Epidermal melanocyte (primary cell): Measurements from ENCODE around the gene FAM9C.
"Not testable (repeated sequence)": the region's sequence is repeated elsewhere in the genome, so short reads cannot be mapped to it uniquely, and the experiment has no call there.

Experiments
- DNase-seq: peaks from one replicate; pipeline ENCODE4 v3.0.0; 2011; ENCODE audit warnings: low spot score; ENCODE audit not compliant: insufficient read length

The FAM9C gene

DNA sequence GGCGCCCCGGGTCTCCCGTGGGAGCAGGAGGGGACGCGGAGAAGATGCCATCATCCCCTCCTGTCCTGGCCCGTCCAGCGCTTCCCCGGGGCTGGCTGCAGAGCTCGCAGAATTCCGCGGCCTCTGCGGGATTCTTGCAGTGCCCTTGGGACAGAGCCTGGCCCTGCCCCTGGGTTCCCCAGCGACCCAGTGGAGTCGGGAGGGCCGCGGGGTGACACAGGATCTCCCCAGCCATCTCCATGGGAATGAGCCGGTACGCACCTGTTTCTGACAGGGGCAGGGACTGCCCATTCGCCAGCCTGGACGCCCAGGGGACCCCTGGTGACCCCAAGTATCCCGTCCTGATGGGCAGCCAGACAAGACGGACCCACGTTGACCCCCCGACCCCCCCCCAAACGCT lies 482 bp downstream of the FAM9C start:
- DNase-seq: no peak

DNA sequence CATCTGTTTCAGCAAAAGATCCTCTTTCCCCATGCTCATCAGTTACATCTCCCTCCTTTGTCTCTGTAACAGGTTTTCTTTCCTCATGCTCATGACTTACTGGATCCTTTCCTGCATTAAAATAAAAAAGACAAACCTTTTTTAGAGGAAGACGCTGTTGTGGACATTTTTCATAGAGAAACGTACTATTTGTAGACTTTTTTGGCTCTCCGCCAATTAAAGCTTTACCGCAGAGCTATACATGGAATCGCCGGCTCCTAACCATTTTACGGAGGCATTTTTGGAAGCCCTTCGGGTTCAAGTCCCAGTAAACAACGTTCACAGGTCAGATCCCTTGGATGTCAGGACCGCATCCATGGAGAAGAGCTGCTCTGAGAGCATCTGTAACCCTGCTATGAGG lies 1.3 kb downstream of the FAM9C start:
- DNase-seq: no peak

DNA sequence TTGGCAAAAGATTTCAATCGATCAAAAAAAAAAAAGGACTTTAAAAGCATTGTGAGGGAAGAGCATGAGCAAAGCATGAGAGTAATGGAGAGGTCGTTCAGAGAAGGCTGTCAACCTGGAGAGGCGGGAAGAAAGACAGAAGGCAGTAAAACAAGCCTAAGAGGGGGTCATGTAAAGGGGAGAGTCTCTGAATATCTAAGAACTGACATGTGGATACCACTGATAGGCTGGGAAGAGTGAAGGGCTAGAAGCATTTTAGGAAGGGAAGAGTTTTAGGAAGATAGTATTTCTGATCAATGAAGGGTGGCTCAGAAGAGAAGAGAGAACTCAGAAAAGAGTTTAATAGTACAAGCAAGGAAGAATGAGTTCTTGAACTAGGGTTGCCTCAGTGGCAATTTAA lies 7.5 kb downstream of the FAM9C start:
- no peak for DNase-seq

DNA sequence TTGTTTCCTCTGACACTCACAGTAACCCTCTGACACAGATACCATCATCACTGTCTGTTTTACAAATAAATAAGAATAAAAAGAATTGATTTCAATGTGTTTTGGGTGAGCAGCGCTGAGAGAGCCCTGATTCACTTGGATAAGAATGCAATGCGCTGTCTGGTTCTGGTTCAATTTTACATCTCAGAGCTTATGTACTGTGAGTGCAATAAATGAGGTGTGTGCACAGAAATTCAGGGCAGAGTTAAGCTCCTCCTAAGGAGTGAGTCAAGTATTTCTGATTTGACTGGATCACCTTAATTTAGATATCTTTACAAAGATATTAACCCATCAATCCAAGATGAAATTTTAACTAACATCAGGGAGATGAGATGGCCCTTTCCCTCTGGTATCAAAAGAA lies 11.2 kb downstream of the FAM9C start:
- no peak for DNase-seq

DNA sequence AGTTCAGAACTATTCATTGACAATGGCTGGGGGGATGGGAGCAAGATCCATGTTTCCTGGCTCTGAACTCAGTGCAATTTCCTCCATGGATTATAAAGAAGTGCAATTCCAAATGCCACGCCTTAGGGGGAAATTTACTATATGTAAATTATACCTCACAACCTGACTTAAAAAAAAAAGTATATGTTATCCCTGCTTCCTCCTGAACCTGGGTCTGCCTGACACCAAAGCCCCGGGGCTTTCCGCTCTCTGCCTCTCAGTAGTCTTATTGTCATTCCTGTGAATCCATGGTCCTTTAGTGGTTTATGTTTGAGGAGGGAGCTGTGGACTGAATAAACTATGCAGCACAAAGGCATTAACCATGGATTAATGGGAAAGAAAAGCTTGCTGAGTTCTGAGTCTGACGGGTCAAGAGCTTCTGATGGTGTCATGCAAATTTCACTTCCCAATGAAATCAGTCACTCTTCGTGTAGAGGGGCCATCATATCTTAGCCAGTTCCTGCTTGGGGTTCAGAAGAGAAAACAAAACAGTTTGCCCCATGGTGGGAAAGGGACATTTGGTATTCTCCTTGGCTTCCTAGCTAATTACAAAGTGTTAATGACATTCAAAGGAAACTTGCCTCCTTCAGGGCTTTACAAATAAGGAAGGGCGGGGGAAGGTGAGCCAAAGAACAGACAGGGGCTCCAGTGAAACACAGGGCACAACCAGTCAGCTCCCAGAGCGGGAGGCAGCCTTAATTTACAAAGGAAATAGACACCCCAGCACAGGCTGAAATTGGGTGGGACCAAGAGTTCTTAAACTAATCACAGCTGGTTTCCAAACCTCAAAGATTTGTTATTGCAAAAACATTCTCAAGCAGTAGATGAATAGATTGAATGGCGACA lies 14.3 kb downstream of the FAM9C start:
- no peak for DNase-seq

DNA sequence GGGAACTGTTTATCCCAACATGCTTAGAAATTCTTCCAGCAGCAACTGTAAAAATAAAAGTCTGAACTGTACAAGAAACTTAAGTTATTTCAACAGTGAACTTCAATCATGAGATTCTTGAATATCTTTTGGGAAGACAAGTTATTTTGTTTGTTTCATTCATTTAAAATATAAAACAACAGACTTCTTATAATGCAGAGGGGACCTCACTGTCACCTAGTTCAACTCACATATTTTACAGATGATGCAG lies 14.9 kb downstream of the FAM9C start:
- no peak for DNase-seq

DNA sequence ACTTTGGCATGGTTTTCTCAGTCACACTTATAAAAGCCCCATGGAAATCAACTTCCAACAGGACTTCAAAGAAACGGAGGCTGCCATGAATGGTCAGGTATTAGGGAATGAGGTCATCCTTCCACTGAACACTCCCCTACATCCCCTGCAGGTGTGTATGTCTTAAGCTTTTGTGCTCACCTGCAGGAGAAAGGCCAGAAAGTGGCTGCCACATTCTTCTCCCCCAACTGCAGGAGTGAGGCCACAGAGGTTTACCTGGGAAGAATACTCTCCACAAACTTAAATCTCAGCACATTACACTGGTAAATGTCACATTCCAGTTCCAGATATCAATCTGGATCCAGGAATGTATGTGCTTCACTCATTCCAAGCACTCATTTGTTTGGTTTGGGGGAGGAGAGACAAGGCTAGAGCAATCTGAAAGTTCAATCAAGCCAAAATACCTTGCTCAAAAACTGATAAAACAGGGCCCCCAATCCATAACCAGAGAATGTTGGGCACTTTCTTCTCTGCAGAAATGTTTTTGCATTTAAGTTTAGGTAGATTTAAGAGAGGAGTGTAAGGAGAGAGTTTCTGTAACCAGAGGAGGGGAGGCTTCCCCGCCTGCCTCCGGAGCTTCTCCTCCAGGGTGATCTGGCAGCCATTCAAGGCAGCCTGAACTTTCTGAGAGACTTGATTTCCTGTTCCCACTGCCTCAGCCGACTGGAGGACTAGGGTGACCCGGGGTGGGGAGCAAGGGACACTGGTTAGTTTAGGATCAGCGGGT lies 15.4 kb downstream of the FAM9C start:
- no peak for DNase-seq

DNA sequence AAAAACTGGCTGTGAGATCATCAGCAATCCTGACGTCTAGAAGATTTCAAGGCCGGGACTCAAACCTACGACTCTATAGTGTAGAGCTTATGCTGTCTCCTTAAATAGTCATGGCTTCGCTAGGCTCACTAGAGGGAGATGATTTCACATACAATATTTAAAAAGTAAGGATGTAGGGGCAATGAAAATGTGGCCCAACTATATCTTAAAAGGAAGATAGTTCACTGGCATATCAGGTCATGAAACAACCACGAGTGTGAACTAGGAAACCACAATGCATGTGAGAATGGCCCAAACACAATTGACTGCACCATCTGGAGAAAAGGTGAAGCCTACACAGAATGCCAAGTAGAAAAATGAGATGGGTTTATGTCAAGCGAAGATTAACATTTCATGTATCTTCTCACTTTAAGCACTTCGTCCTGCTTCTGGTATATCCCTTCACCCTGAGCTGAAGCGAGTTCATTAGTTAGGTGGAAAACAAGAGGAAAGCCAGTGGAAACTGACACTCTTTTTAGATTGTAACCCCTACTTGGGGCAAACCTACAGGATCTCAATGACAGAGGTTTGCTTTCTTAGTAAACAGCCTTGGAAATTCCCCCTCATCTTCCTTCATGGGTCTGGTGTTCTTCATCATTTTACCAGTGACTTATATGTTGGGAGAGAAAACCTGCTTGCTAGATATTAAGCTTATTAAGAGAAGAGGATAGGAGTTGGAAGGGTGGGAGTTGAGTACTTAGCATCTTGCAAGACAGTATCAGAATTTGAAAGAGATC lies 17.4 kb downstream of the FAM9C start:
- no peak for DNase-seq

DNA sequence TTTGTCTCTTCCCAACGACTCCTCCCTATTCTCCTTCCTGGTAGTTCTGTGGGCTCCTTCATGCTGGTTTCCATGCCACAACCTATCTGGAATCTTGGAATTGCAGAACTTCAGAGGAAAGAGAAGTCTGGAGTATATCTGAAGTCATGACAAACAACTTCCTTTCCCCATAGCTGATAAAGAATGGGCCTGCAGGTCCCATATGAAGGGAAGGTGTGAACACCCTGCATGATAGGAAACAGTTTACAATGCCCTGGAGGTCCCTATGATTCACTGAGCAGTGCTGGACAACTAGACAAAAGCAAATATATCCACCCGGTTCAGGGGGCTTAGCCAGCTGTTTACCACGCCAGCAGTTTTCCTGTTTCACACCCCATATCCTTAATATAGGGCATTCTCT lies 19.4 kb downstream of the FAM9C start:
- DNase-seq: no peak

DNA sequence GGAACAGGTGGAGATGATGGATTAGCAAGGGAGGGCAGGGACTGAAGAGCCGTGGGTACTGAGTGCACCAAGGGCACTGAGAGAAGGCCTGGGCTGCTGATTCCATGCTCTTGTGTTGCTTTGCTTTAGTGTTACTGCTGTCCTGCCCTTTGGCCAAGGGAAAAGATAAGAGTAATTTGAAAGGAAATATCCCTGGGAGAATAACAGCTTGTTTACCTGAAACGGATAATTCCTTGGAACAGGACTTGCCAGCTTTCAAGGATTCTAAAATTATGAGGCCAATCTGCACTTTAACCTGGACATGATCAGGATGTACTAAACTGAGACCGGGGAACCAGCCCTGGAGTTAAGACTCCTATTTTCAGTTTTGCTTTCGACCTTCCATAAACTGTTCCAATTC lies 20.4 kb downstream of the FAM9C start:
- no peak for DNase-seq

DNA sequence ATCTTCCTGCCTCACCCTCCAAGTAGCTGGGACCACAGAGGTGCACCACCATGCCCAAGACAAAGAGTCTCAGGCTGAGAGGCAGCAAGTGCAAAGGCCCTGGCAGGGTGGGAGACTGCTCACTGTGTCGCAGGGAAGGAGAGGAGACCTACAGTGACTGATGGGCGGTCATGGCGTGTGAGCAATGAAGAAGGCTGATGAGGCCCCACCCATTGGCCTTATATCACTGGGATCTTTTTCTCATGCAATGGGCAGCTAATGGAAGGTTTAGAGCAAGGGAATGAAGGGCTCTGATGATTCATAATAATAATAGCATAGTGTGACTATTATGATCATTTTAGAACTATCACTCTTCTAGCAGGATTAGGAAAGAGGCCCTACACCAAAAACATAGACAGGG lies 20.9 kb downstream of the FAM9C start:
- no peak for DNase-seq

DNA sequence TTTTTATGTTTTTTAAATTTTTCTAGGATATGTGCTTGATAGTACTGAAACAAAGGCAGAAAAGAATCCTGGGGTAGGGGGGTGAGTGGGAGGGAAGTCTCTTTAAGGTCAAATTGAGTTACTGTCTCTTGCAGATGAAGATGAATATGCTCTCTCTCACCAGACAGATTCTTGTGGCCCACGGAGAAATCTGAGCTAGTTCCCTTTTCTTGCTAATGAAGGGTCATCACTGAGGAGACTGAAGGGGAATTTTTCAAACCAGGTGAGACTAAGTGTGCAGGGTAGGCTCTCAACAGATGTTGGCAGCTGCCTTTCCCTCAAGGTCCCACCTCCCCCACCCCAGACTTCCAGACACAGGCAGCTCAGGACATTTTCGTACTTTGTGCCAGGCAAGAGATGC lies 21.5 kb downstream of the FAM9C start:
- no peak for DNase-seq

DNA sequence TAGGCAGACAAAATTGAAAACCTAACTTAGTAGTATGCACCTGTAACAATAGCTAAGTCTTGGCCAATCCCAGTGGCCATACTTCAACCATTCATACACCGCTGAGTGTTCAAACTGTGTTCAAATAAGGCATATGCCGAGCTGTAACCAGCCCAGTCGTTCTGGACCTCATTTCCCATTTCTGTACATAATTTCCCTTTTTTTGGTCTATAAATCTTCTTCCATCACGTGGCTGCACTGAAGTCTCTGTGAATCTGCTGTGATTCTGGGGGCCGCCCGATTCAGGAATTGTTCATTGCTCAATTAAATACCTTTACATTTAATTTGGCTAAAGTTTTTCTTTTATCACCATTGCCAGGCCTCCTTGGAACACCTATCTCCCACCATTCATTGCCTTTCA lies 27.7 kb downstream of the FAM9C start:
- not testable (repeated sequence) for DNase-seq

DNA sequence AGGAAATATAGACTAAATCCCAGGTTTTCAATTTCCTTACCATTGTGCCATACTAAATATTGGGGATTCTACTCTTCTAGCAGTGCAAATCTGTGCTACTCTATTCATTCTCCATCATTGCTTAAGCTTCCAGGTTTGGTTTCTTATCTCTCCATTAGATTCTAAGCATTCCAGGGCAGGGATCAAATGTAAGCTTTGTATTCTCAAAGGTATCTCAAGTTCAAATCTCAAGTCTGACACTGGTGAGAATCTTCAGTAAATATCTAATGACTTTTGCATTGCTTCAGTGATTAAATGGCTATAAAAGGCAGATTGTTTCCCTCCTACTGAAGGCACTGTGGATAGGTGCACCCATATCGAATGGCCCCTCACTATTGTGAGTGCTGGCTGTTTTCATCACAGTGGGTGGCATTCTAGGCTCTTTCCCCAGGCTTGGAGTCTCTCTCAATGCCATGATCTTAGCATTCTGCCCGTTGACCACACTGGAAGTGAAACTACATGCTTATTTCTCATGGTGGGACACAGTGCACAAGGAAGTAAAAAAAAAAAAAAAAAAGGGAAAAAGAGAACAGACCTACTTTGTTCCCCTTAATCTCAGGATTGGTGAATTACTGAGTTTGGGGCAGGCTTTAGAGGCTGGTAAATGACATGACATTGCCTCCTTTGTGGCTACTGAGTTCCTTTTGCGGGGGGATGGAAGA lies 28.7 kb downstream of the FAM9C start:
- peak; percentile 28 for DNase-seq

DNA sequence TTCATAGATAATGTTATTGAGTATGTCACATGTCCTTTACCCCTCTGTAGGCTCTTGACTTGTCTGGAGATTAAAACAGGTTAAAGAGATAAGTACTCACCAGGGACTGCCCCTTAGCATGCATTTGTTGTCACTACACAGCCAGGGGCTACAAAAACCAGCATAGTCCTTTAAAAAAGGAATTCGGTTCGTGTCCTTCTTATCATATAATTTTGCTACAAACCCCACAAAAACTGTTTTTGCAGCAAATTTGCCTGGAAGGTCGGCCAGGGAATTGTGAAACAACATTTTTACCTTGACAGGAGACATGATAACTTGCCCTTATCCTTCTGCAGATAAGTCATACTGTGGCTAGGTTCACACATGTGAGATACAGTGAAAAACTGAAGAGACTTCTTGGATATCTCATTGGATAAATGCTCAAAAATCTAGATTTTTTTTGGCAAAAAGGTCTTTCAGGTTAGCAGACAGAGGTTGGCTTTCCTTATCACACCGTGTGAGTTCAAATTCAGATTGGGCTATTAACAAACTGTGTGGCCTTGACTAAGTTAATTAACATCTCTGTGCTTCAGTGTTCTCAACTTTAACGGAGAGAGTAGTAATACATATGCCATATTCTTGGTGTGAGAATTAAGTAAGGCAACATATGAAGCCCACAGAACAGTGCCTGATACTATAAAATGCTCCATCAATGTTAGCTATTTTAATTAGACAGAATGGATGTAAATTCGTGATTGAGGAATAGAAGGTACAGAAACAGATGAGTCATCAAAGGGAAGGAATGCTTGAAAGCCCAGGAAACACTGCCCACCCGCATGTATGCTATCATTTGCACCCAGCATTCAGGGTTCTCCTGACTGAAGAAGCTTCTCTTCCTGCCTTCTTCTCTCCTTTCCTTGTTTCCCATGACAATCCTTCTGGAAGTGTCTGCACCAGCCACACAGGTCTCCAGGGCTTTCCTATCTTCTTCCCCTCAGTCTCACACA lies 30.0 kb downstream of the FAM9C start:
- no peak for DNase-seq

DNA sequence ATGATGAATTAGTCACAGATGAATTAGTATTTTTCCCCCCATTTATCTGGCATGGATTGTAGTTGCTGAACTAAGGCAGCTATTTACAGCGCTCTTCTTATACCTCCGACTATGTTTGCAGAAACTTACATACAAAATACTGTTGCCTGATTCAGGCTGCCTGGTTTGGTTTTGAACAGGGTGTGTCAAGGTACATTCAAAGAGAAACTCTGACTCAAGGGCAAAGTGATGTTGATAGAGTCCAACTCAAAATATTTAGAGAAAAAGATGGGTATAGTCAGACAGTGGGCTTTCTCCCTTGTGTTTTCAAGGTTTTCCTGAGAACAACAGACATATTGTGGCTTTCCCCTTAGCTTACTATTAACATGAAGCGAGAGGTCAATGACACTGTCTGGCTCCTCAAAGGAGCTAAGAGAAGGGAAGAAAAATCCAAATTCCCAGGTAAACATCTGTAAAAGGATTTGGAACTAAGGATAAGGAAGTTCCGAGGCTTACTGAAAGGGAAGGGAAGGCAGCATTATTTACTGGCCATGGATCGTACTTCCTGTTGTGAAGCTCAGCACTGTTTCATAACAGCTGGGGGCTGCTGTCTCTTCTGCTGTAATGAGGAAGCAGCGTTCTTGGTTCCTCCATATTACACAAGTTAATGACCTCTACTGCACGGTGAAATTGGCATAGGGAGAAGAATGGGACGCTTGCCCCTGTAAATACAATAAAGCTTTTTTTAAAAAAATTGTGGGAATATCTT lies 30.9 kb downstream of the FAM9C start:
- DNase-seq: no peak

DNA sequence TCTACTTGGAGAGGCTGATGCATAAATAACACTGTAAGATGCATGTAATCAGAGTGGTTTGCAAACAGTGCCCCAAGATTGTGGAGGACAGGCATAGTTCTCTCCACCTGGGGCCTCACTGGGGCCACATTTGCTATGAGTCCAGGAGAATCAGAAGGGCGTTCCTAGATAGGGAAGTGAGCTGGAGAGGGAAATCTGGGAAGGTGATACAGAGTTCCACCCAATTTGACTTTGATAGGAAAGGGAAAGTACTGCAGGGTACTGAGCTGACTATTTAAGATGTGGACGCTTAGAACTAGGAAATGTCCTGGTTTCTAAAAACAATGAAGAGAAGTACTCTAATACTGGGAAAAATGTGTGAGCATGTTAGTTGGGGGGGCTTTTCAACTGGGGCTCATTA lies 33.9 kb downstream of the FAM9C start:
- DNase-seq: no peak

DNA sequence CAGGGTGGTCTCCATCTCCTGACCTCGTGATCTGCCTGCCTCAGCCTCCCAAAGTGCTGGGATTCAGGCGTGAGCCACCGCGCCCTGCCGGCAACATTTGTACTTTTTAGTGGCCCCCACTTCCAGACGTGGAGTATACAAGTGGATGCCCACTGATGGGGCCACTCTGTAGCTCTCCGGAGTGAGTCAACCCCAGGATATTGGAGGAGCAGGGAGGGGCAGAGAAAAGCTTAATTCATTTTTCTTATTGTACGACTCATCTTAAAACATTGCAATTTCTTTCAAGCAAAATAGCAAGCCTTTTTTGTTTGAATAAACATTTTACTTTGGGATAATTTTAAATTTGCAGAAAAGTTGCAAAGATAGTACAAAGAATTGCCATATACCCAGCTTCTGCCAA lies 34.6 kb downstream of the FAM9C start:
- no peak for DNase-seq

DNA sequence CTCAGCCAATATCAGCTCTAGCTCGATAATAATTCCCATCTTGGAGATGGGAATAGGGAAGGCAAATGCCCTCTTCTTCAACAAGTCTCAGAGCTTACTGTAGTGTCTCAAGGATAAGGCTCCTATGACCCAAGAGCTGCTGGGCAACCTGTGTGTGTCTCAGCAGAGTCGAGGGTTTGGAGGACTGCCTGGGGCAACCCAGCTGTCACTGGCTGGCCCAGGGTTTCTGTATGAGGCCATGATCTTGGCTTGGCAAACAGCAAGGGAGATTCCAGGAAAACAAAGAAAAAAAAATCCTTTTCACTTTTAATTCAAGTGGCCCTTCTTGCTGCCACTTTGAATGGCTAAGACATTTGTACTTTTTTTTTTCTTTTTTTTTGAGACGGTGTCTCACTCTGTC lies 35.1 kb downstream of the FAM9C start:
- DNase-seq: no peak

DNA sequence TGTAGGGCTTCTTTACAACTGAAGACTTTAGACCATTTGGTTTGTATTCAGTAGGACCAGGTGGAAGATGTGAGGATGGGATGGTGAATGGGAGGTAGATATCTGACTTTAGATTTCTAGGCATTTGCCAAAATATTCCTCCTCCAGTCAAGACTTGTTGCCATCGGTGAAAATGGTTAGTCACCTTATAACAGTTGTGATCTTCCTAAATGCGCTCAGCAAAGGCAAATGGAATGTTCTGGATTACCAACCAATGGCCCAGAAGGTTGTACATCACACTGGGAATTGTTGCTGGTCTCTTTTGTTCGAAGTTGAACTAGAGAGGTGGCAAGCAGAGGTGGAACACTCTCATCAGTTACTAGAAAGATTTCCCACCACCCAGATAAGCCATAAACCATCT lies 35.6 kb downstream of the FAM9C start:
- no peak for DNase-seq
